SK-N-DZ (cell line): Measurements from ENCODE around the gene PRCD.
"Not testable (repeated sequence)": the region's sequence is repeated elsewhere in the genome, so short reads cannot be mapped to it uniquely, and the experiment has no call there.

ENCODE experiments used
- DNase-seq: peaks from one replicate; pipeline ENCODE4 v3.0.0-alpha.2; 2015; ENCODE audit warnings: low spot score

Gene PRCD

GRCh38 chr17:76527430-76528111, 12.3 kb upstream of the PRCD start:
- no peak for DNase-seq

GRCh38 chr17:76528156-76528527, 11.7 kb upstream of the PRCD start:
- no peak for DNase-seq

DNA sequence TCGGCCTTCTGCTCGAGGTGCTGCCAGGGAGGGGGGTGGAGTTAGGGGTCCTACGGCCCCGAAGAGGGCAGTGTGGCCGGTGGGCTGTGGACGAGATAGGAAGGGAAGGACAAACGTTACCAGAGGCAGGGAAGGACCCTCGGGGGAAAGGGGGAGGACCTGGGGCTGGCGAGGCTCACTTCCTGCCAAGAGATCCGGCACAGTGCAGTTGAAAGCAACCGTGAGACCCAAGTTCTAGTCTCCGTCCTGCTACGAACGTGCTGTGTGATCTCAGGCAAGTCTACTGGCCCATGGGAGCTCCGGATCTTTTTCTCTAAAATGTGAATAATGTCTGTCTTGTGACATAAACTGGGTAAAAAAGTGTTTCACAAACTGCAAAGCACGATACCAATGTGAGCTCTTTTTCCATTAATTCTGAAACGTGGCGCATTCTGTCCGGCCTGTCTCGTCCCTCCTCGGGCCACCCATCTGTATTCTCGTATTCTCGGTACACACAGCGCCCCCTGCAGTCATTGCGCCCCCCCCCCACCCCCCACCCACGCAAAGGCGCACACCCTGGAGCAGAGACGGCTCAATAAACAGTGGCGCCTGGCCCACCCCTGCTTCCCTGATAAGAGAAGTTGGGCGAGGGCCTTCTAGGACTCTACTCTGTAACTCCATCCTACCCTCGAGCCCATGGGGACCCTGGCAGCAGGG, 11.2 kb upstream of the PRCD start:
- DNase-seq = no peak

- no peak for DNase-seq
Measured at GRCh38 chr17:76529224-76530094, 10.4 kb upstream of the PRCD start.

- DNase-seq = no peak
Measured at GRCh38 chr17:76530095-76530723, 9.6 kb upstream of the PRCD start.

DNA sequence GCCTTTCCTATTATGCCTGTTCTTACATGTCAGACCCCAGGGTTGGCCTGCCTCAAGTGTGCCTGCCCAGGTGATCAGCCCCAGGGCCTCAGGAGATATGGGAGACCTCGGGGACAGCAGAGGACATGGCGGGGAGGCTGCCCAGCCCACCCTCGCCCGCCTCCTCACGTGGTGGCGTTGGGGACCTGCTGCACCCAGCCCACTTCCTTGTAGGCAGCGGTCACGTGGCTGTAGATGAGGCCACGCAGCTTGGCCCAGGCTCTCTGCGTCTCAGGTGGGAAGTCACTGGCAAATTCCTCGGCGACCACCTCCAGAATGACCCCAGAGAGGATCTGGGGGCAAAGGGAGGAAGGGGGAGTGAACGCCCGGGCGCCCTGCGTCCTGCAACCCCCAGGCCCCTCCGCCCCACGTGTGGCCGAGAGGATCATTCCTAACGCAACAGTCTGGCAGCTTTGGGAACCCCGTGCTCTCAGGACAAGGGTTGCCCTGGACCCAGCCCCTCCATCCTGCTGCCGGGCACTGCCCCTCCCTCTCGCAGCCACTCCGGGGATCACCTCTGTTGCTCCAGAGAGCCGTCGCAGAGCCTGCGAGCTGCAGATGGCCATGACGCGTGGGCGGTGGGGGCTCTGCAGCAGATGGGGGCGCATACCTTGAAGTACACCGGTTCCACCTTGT, 8.9 kb upstream of the PRCD start:
- DNase-seq = no peak

GRCh38 chr17:76531486-76532038, 8.3 kb upstream of the PRCD start:
- DNase-seq = no peak

DNA sequence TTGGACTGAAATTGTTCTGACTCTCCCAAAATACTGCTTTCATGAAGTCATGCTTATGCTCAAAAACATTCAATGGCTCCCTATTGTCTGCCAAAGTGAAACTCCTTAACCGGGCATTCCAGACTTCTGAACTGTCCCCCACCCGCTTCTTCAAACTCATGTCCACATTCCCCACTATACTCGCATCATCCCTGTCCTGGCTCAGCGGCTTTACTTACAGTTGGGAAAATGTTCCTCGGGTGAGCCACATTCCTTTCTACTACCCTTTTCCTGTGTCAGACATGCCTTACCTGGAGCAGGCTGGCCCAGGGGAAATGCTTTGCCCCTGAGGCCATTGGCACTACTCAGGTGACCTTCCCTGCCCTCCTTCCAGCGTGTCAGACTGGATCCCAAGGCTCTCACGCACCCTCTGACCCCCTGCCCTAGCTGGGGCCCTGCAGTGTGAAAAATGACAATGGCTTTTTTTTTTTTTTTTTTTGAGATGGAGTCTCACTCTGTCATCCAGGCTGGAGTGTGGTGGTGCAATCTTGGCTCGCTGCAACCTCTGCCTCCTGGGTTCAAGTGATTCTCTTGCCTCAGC, 7.7 kb upstream of the PRCD start:
- no peak for DNase-seq

DNA sequence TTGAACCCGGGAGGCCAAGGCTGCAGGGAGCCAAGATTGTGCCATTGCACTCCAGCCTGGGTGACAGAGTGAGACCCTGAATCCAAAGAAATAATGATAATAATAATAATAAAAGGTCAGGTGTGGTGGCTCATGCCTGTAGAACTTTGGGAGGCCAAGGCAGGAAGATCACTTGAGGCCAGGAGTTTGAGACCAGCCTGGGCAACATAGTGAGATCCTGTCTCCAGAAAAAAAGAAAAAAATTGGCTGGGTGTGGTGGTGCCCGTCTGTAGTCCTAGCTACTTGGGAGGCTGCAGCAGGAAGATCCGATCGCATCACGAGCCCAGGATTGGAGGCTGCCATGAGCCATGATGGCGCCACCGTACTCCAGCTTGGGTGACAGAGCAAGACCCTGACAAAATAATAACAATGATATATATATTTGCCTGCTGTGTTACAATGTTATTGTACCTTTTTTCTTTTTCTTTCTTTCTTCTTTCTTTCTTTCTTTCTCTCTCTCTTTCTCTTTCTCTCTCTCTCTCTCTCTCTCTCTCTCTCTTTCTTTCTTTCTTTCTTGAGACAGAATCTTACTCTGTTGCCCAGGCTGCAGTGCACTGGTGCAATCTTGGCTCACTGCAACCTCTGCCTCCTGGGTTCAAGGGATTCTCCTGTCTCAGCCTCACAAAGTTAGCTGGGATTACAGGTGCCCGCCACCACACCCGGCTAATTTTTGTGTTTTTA, 6.0 kb upstream of the PRCD start:
- DNase-seq = not testable (repeated sequence)

DNA sequence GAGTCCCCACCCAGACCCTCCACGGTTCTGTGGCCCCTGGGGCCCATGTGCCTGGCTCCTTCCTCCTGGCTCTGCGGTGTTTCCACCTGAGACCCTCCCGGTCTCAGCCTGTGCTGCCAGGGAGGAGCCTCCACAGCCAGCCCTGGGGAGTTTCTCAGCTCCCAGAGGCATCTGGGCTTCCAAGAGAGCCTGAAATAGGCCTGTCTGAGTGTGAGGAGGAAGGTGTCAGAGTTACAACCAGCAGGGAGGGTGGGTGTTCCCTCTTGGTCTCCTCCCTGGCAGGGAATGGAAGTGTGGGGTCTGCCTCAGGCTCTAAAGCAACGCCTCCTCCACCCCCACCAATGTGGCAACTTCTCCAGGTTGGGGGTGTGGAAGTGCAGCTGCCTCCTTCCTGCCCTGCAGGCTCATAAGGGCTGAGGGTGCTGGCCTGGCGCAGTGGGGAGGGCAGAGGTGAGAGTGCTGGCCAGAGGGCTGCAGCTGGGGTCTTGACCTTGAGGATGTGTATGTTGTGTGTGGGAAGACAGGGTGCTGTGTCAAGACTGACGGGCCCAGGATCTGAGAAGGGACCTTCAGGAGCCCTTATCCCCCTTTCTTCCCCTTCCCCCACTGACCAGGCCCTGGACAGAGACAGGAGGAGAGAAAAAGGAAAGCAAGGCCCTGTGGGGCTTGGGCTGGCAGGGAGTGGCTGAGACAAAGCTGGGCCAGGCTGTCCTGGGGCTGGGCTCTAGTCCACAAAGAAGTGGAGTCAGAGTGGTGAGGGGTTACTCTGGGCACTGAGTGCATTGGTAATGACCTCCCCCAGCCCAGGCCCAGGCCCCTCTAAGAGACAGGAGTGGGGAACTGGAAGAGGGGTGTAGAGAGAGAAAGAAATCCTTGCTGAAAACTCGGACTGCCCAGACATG, 4.8 kb upstream of the PRCD start:
- no peak for DNase-seq

DNA sequence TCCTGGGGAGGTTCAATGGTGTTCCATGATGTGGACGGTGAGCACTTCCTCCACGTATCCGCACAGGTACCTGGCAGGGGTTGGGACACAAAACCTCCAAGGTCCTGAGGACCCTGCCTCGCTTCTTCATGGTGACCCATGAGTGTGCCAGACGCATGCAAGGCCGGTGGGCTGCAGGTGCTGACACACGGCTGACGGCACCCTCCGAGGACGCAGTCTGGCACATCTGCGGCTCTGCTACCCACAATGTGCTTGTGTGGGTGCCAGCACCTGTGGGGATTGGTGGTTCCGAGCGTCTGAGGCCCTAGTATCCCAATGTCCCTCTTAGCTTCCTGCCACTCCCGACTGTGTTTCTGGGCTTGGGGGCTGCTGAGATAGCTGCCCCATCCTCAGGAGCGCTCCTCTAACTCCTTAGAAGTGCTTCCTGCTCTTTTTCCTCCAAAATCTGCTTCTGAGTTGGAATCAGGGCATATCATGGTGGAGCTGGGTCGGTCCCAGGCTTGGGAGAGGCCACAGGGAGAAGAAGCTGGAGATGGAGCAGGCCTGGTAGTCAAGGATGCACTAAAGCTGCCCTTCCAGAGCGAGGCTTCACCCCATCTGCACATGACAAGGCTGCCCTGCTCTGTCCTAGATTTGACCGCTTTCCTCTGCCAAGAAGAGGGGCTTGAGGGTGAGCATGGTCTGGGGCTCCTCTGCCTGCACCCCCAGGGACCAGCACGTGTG, 3.9 kb upstream of the PRCD start:
- no peak for DNase-seq

- DNase-seq = no peak
Measured at GRCh38 chr17:76536511-76537287, 3.1 kb upstream of the PRCD start.

DNA sequence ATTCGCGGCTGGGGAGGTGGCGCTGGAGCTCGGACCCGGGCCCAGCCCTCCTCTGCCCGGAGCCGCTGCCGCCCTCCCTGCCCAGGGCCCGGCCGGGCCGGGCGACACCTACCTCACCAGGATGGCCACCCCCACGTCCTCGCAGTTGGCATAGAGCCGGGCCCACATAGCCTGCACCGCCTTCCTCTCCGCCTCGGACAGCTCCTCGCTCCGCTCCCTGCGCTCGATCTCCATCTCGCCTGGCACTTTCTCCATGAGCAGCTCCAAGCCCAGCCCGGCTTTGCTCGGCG, 2.6 kb upstream of the PRCD start:
- no peak for DNase-seq

DNA sequence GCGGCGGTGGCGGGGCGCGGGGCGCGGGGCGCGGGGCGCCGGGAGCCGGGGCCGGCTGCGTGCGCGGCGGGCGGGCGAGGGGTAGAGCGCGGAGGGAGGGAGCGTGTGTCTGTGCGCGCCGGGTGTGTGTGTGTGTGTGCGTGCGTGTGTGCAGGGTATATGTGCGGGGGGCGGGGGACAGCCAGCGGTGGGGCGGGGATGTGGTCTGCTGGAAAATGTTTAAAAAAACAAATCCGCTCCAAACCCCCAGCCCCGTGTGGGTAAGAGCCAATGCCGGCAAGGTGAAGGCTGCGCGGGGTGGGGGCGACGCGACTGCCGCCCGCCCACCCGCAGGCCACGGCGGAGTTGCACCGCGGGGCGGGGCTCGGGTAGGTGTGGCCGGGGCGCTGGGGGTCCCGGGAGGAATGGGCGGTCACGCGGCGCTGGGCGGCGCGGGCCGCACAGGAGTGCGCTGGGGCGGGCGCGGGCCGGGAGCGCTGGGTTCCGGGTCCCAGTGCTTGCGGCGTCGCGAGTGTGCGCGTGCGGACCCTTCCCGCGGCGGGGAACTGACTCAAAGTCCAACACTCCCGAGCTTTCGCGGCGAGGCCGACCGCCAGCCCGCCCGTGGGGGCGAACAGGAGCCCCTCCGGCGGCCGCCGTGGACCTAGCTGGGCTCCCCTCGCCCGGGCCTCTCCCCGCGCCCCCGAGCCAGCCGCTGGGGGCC, 2.1 kb upstream of the PRCD start, which contains the start of gene CYGB:
Gene CYGB (minus strand): TSS at position 132 of the 703 bp plus-strand sequence. CDS start 167 bp downstream, outside the sequence.
- DNase-seq = no peak

DNA sequence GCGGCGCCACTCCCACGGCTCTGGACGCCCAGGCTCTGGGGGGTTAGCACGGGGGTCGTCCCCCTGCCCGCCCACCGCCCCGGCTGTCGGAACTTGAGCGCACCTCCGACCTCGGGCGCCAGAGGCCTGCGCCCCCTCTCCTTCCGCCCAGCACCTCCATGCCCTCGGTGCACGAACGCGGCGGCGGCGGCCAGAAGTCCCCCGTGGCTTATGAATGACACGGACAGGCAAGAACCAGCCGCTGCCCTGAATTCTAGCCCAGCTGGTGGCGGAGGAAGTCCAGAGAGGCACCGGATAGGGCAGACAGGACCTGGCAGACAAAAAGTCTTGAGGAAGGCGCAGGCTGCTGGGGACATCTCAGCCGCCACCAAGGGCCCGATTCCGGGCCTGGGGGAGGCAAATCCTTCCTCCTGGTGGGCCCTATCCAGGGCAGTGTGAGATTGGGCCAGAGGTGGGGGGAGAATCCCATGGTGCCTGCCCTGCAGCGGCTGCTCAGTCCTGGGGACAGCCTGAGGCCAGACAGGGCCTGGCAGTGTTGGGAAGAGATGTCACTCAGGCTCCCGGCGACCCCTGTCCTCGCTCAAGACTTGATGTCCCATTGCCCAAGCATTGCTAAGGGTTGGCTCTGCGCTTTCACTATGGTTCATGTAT, 1.4 kb upstream of the PRCD start:
- no peak for DNase-seq

DNA sequence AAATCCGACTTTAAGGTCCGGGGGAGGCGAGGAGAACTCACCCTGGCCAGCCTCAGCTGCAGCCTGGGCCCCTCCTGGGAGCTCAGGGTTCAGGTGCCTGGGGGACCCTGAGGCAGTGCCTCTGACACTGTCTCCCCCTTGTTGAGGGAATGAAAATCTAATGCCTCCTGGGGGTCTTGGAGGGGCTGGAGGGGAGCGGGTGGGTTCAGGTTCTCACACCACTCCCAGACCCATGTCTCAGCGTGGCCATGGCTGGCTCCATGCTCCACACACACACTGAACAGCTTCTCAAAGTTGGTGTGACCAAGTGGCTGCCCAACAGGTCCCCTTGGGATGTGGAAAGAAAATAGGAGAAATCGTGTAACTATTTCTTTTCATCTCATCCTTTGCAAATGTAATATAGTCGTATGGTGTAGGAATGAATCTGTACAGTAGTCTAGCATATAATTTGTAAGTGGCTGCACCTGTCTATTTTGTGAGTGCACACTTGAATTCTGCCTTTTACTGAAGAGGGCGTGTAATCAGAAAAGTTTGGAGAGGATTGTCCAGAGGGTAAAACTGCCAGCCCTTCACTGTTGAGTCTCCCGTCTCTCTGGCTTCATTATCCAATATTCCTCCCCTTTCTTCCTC, 788 bp upstream of the PRCD start:
- no peak for DNase-seq
